ENCODE results near the gene CSMD2.

Gene CSMD2

GRCh38 chr1:33635336-33636012 lies 529.6 kb downstream of the CSMD2 start:
- no peak for DNase-seq (ENCODE audit: low read depth)

GRCh38 chr1:33634806-33635205 lies 530.2 kb downstream of the CSMD2 start:
- no peak for DNase-seq (ENCODE audit: low read depth)

- no peak for DNase-seq (ENCODE audit: low read depth)
Observed at GRCh38 chr1:33634143-33634542, 530.9 kb downstream of the CSMD2 start.

GRCh38 chr1:33633019-33633801 lies 531.8 kb downstream of the CSMD2 start:
- peak; percentile 84 for DNase-seq (ENCODE audit: low read depth)

- DNase-seq (ENCODE audit: low read depth), result no peak
Observed at GRCh38 chr1:33630686-33631085, 534.3 kb downstream of the CSMD2 start.

- DNase-seq (ENCODE audit: low read depth), result no peak
Observed at GRCh38 chr1:33626801-33627200, 538.2 kb downstream of the CSMD2 start.

GRCh38 chr1:33624991-33625870 lies 539.8 kb downstream of the CSMD2 start:
- no peak for DNase-seq (ENCODE audit: low read depth)

GRCh38 chr1:33624261-33624990 lies 540.6 kb downstream of the CSMD2 start:
- DNase-seq (ENCODE audit: low read depth), result no peak

- no peak for DNase-seq (ENCODE audit: low read depth)
Observed at GRCh38 chr1:33623811-33624210, 541.2 kb downstream of the CSMD2 start.

GRCh38 chr1:33622757-33623156 lies 542.3 kb downstream of the CSMD2 start:
- DNase-seq (ENCODE audit: low read depth), result no peak

GRCh38 chr1:33618636-33619035 lies 546.4 kb downstream of the CSMD2 start:
- no peak for DNase-seq (ENCODE audit: low read depth)

- DNase-seq (ENCODE audit: low read depth), result no peak
Observed at GRCh38 chr1:33617451-33617850, 547.6 kb downstream of the CSMD2 start.

GRCh38 chr1:33616780-33617179 lies 548.2 kb downstream of the CSMD2 start:
- no peak for DNase-seq (ENCODE audit: low read depth)

GRCh38 chr1:33615546-33615945 lies 549.5 kb downstream of the CSMD2 start:
- DNase-seq (ENCODE audit: low read depth), result no peak

- DNase-seq (ENCODE audit: low read depth), result no peak
Observed at GRCh38 chr1:33610864-33611455, 554.1 kb downstream of the CSMD2 start.

- DNase-seq (ENCODE audit: low read depth), result no peak
Observed at GRCh38 chr1:33610391-33610790, 554.6 kb downstream of the CSMD2 start.

- DNase-seq (ENCODE audit: low read depth), result no peak
Observed at GRCh38 chr1:33609739-33610138, 555.3 kb downstream of the CSMD2 start.

- DNase-seq (ENCODE audit: low read depth), result no peak
Observed at GRCh38 chr1:33608825-33609400, 556.1 kb downstream of the CSMD2 start.

GRCh38 chr1:33607444-33608005 lies 557.5 kb downstream of the CSMD2 start:
- no peak for DNase-seq (ENCODE audit: low read depth)

GRCh38 chr1:33606272-33606671 lies 558.8 kb downstream of the CSMD2 start:
- no peak for DNase-seq (ENCODE audit: low read depth)

- no peak for DNase-seq (ENCODE audit: low read depth)
Observed at GRCh38 chr1:33602271-33602670, 562.8 kb downstream of the CSMD2 start.

Measured in activated T-cell treated with anti-CD3 and anti-CD28 coated beads for 1 hour (primary cell).